HT1080 (cell line): ENCODE measurements around the gene LRP8. TPM values are rescaled to one million over a fixed set of nuclear protein-coding genes. Genes with fewer than 3 reads are reported as not detected.

ENCODE experiments used
- DNase-seq: peaks from one replicate; pipeline ENCODE4 v3.0.0-alpha.2; 2015; ENCODE audit warnings: low read depth
- total RNA-seq: library from RNA; depleted of rRNA; stranded (reverse); fragments of >200 nt; shearing (Covaris generic); gene quantifications from 2 replicates; pipeline ENCODE4 v1.2.3, GENCODE V29; 2014

Gene LRP8
- total RNA-seq, 1 experiment from 2014 or later, result 65.3 TPM

DNA sequence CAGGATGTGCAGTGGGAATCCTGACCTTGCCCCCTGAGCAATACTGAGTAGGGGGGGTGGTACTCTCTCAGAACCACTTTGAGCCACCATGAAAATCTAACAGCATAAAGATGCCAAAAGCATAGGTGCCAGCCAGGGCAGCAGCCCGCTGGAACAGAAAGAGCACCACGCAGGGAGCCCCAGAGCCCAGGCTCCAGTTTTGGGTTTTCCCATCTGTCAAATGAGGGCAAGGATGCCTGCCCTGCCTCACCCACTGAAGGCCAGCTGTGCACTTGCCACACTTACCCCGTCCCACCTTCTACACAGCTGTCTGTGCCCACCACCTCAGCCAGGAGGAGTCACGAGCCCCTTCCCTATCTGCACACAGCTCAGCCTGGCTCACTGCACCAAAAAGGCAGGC lies 20.8 kb downstream of the LRP8 start:
- DNase-seq, result no peak

DNA sequence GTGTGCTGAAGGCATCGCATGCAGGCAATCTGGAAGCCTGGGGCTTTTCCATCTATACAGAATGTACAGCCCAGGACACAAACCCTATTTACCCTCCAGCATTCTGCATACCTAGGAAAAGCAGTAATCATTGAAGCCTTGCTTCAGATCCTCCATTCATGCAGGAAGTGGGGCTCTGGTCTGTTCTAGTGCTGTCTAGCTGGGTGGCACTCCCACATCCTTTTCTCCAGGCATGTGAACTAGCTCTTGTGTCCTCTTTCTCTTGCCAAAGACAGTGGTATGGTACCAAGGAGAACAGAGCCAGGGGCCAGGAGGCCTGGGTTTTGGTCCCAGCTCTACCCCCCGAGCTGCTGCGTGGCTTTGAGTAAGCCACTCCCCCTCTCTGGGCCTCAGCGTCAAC lies 21.7 kb downstream of the LRP8 start:
- no peak for DNase-seq

GRCh38 chr1:53305650-53306049 lies 22.2 kb downstream of the LRP8 start:
- DNase-seq, result no peak

GRCh38 chr1:53304527-53304926 lies 23.3 kb downstream of the LRP8 start:
- no peak for DNase-seq

DNA sequence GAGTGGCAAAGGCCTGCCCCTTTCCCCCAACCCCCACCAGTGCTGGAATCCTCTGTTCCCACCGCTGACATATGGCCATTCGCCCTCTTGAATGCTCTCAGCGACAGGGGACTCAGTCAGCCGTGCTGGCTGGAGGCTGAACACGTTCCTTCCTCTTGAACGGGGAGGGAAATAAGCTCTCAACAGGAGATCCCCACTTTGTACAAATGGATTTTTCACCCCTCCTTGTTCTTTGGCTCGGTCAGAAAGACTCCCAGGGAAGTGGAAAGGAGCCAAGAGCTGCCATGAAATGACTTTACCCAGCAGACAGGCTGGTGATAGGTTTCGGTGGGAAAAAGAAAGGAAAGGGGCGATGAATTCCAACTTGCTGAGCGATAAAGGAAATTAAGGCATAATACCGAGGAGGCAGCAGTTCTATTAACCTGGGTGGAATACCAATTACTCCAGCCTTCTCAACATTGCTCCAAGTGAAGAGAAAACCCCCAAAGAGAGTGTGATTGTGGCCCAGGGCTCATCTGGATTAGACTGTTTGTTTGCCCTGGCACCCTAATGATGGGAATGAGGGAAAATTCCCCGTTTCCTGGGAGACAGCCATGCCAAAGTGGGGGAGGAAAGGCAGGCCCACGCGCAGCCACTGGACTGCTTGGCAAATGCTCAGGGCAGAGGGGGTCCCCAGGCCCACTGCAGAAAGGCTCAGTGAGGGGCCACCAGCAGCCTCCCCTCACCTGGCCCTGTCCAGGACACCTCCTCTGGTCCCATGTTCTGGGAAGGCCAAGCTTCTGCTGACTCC lies 23.9 kb downstream of the LRP8 start:
- DNase-seq, result no peak

DNA sequence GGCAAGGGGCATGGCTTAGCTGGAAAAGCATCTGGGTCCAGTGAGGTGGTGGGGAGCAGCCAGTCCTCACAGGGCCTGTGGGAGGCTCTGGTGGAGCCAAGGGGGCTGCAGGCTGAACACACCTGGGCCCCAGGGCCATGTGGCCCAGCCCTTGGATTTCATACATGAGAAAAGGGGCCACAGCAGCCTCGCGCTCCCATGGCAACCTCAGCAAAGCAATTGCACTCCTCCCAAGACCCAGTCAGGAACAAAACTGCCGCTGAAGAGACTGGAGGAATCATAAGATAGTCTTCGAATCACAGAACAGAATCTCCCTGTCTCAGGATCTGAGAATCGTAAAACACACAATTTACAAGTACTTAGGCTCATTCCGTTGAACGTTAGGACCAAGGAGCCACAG lies 24.6 kb downstream of the LRP8 start:
- DNase-seq, result no peak

DNA sequence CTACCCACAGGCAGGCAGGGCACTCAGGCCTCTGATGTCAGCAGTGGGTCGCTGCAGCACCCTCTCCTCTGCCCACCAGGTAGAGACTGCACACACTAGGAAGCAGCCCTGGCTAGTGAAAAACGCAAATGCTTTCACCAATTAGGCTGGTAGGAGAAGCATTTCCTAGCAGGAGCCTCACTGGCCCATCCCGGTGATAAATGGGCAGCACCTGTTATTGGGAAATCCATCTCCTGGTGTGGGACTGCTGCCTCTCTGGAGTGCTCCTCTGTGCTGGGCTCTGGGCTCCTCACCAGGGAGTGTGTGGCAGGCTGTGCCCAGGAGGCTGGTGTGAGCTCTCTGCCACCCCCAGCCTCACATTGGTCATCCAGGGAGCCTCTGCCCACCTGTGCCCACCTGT lies 28.6 kb downstream of the LRP8 start:
- DNase-seq, result no peak

DNA sequence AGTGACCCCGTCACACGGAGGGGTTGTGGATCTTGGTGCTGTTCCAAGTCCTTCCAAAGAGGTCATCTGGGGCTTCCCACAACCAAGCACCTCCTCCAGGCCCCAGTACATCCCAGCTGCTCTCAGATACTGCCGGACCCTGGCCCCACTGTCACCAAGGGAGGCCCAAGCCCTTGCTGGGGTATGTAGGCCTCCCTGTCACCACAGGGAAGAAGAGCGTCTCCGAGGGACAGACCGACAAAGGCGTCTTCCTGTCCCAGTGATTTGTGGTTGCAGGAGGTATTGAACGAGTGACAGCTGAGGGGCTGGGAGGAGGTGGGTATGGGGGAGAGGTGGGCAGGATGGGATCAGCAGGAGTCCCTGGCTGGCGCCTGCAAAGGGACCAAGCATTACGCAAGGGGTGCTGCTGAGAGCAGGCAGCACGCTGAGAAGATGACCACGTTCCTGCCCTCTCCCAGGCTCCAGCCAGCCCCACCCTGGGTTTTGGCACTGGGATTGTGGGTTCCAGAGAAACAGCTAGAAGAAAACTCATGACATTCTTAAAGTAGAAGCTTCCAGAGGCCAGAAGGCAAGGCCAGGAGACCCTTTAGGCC lies 29.7 kb downstream of the LRP8 start:
- no peak for DNase-seq

GRCh38 chr1:53297195-53297594 lies 30.7 kb downstream of the LRP8 start:
- DNase-seq, result no peak

DNA sequence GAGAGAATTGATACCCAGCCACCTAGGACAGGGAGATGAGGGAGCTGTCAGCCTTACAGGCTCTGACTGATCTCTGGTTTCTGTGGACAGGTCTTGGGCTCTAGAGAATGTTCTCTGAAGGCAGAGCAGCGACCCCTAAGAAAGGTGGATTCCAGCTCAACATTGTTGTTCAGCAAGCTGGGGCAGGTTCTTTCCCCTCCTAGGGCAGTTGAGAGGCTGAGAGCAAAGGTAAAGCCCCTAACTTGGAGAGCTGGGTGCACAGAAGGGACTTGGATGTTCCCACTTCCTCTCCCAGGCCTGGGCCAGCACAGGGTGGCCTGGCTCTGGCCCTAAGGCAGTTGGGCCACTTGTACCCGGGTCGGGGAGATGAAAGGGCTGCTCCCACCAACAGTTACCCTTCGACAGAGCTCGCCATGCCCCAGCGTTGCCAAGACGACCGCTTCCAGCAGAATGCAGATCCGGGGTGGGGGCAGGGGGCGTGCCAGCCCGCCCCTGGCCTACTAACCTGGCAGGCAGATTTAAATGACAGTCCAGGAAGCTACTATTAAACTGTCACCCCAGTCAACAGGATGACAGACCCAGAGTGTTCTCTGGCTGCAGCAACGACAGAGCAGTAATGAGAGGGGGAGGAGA lies 31.6 kb downstream of the LRP8 start:
- no peak for DNase-seq

DNA sequence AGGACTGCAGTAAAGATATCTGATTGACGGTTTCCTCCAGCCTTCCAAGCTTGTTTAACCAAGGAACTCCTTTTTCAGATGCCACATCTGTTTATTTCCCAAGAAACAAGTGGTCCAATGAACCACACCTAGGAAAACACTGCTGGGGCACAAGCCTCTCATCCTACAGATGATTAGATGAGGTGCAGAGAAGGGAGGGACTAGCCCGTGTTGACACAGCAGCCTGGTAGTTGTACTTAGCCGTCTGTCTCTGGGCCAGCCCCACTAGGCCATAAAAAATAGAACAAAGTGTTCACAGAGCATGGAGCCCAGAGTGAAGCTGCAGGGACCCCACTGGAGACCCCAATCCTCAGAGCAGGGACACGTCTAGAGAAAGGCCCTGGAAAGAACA lies 32.1 kb downstream of the LRP8 start:
- DNase-seq, result no peak

- no peak for DNase-seq
Observed at GRCh38 chr1:53295295-53295694, 32.6 kb downstream of the LRP8 start.

DNA sequence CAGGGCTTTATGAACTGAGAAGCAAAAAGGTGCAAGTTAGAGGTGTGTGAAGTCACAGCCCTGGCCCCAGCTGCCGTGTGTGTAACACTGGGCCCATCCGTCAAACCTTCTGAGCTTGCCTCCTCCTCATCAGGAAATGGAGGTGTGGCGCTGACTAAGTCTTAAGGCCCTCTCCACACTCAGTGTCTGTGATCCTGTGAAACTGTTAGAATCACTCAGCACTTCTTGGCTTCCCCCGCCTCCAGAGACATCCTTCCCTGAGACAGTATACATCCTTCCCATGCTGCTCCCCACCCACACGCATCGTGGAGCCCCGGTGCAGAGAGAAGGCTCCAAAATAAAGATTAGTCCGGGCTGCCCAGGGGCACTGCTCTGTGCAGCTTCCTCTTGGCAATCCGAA lies 33.3 kb downstream of the LRP8 start:
- DNase-seq, result peak; percentile 80

GRCh38 chr1:53294061-53294460 lies 33.8 kb downstream of the LRP8 start:
- DNase-seq, result no peak

DNA sequence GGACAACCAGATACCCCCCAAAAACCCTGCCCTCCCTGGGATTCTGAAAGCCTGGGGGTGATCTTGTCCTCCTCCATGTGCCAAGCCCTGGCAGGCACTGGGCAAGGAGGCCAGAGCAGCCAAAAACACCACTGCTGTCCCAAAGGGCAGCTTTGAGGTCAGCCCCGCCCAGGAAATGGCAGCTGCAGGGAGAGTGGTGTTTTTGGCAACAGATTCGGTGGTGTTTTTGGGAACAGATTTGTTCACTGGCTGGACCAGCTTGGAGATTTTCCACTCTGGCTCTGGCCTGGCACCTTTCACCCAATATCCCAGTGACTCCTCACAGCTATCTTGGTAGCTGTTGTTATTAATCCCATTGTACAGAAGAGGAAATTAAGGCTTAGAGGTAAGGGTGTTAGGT lies 34.7 kb downstream of the LRP8 start:
- no peak for DNase-seq

- DNase-seq, result no peak
Observed at GRCh38 chr1:53292690-53293089, 35.2 kb downstream of the LRP8 start.

DNA sequence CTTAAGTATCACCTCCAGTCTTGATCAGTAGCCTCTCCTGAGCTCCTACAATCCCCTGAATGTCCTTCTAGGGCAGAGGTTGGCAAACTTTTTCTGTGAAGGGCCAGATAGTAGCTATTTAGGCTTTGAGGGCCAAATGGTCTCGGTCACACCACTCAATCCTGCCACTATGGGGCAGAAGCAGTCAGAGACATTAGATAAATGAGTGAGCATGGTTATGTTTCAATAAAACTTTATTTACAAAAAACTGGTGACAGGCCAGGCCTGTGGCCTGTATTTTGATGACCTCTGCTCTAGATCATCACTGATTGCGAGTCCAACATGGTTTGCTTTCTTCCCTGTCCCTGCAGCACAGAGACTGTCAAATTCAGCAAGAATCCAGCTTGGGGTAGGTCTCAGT lies 36.3 kb downstream of the LRP8 start:
- no peak for DNase-seq

- DNase-seq, result no peak
Observed at GRCh38 chr1:53288790-53289429, 39.0 kb downstream of the LRP8 start.

DNA sequence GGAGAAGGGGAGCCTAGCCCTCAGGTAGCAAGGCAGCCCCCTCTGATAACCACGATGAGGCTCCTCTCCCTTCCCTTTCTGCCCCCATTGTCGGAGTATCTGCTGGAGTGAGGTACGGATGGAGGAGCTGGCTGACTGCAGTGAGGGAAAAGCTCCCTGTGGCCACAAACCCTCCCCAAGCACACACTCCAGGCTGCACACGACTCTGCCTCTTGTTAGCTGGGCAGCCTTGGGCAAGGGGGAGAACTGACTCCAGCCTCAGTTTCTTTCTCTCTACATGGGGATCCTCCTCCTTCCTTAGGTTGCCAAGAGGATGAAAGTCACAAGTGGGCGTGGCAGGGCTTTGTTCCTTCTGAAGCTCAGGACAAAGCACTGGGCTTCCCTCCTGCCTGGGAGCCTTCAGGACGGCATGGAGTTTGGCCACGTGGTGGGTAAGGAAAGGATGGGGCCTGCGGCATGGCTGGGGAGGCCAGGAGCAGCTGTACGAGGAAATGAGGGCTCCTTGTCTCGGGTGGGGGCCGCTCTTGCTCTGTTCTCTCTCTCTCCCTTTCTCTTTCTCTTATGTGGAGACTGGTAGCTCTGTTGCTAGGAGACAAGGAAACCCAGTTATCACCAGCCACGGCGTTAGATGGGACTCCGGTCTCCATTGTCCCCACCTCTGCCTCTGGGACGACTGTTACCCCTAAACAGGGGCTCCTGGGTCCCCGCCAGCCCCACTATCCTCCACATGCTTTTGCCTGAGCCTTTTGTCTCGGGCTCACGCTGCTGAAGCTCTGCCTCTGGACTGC lies 39.7 kb downstream of the LRP8 start:
- no peak for DNase-seq

- no peak for DNase-seq
Observed at GRCh38 chr1:53286955-53287354, 40.9 kb downstream of the LRP8 start.

DNA sequence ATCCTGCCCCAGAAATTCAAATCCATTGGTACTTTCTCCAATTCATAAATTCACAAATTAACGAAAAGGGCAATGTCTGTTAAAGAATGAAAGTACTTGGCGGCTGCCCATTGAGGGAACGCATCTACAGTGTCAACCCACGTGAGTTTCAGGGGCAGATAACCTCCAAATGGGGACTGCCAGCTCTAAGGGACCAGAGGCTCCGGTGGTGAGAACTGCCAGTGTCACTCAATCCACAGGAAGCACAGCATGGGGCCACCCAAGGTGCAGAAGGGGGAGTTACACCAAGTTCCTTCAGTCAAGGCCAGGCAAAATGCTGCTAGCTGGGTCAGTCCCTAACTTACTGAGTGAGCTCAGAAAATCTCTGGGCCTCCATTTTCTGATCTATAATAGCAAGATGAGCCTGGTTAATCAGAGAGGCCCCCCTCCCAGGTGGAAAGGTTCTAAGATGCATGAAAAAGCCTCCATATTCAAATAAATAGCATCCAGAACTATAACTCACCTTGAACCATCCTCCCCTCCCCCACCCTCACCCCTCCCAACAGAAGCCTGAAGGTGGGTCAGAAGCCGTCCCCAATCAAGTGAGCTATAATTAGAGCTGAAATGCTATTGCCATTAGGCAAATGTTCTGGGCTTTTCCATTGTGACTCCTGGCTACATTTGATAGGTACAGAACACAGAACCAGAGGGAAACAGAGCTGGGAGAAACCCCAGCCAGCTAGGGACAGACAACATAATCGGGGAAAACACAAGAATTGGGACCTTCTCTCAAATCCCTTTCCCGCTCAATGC lies 41.7 kb downstream of the LRP8 start:
- DNase-seq, result no peak
